HG02943 (cell line): ENCODE results near the gene KDM4C.

Source experiments
- ATAC-seq: cut with Tn5 transposase; IDR thresholded peaks from one replicate; pipeline ENCODE4 v1.9.1; 2021; ENCODE audit warnings: mild to moderate bottlenecking, low read depth, moderate library complexity; ENCODE audit not compliant: unreplicated experiment

KDM4C gene

DNA sequence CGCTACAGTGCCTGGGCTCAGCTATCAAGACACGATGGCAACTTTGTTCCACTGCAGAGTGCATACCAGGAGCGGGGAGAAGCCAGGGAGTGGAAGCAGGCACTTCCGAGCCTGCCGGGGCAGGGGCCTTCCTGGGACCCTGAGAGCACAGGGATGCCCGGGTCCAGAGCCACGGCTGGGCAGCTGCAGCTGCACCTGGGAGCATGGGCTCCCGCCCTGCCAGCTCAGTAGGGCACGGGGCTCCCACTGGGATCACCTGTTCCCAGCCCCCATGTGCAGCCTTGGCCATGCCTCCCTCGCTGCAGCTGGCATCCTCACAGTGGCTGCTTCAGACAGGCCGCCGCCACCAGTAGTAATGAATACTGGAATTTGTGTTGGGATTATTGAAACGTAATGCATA lies 391.5 kb downstream of the KDM4C start:
- no peak for ATAC-seq

DNA sequence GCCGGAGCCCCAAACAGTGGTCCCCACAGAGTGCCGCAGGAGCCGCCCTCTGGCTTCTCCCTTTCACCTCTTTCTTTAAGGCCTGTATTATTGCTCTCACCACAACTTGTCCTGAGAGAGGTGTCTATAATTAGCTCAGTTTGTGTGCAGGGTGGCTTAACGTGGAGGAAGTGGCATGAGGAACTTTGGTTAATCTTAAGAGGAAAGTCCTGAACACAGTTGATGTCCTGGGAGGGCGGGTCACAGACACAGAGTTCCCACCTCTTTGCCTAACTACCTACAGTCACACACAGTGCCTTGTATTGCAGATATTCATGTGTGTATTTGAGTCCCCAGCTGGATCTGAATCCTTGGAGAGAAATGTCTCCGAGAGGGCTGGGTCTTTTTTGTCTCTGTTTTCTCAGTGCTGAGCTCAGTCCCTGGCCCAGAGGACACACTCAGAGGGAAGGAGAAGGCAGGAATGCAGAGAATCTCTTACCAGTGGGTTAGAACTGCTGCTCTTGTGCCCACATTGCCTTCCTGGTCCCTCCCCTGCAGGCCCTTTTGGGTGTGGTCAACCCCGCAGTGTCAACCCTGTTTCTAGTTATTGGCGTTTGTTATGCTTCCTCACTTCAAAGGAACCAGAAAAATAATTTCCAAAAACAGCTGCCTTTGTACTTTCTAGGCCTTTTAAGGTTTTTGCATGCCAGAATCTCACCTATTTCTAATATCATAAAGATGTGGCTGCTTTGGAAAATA lies 392.5 kb downstream of the KDM4C start:
- no peak for ATAC-seq

DNA sequence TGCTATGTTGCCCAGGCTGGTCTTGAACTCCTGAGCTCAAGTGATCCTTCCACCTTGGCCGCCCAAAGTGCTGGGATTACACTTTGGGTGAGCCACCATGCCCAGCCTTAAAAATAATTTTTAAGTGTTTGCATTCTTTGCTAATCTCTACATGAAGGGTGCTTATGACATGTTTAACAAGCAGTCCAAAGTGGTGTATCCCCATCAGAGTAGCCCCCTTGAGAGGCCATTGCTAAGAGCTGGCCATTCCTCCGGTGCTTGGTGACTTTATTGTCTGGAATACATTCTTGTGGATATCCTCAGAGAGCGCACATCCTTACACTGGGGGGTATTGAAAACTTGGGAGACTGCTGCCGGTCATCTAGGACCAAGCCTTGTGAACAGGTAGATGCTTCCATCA lies 395.4 kb downstream of the KDM4C start:
- no peak for ATAC-seq

DNA sequence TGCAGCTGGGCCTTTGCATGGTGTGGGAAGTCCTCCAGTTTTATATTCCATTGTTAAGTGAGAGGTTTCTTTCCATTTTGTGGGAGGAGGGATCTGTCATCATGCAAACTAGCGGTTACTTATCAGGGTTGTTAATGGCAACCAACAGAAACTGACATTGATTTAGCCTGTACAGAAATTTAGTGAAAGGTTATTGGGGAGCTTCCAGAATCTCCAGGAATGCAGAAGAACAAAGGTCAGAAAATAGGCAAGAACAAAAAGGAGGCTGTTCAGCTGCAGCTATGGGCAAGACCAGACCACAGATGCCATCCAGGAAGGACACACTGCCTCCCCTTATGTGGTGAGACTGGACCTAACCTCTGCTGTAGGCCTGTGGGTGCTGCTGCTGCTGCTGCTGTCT lies 395.8 kb downstream of the KDM4C start:
- no peak for ATAC-seq

DNA sequence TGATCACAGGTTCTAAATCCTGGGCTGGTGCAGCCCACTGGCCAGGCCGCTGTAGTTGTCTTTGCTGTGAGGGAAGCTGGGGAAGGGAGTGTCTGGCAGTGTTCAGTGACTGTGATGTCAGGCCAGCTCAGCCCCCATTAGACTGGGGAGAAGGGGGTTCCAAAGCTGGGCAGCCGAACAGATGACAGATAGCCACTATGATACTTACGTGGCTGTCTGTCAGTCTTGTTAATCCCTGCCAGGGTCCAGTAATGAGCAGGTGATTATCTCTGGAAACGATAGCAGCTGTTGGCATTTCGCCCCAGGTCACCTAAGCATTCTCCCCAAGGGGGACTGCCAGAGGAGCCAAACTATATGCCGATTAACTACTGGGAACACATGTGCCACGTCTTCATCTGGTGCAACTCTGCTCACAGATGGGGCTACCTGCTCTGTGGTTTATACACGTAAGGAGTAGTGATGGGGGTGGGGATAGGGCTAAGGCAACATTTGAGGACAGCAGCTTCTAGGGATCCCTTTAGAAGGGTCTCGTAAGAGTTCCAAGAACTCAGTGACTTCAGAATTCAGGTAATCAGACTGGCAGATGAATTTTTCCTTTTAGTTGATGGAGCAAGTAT lies 396.3 kb downstream of the KDM4C start:
- no peak for ATAC-seq

DNA sequence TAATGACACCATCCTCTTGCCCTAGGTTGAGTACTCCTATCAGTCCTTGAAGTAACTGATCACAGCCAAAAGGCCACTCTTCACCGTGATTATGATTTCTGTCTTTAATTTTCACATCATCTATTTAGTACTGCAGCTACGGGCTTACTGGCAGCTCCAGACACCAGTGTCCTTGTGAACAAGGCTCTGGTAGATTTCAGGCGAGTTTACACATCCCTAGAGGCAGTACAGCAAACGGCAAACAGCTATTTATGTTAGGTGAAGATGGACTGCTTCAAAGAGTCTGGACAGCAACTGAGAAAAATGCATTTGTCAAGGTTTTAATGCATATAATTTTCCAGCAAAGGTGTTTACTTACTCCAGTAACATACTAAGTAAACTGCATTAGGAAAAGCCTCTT lies 396.9 kb downstream of the KDM4C start:
- no peak for ATAC-seq

DNA sequence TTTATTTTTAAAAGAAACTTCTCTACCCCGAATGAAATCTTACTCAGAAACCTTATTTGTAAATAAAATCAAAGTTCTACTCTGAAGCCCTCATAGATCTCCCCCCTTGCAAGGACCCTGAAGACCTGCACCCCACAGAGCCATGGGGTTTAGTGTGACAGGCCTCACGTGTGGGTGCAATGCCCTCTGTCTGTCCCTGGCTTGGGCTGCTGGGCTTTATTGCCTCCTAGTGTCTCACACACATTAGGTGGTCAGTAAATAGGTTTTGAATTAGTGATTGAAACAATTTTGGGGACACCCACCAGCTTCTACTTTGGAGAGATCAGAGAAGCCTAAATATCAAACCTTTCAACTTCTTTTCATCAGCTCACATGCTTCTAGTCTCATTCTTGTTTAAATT lies 403.7 kb downstream of the KDM4C start:
- no peak for ATAC-seq

DNA sequence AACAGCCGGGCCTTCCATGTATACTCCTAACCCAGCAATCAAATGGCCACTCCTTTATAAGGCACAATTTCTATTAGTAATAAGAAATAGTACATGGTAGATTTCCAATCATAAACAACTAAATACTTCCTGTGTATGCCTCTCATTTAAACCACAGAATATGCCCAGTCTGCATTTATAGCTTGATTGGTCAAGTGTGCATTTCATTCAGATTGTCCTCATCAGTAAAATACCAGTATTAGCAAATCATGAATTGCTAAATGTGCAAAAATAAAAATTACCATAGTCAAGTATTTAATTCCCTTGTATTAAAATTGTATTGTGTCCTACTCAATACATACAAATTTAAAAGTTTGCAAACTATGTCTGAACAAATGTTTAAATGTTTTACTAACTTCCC lies 406.2 kb downstream of the KDM4C start:
- no peak for ATAC-seq

DNA sequence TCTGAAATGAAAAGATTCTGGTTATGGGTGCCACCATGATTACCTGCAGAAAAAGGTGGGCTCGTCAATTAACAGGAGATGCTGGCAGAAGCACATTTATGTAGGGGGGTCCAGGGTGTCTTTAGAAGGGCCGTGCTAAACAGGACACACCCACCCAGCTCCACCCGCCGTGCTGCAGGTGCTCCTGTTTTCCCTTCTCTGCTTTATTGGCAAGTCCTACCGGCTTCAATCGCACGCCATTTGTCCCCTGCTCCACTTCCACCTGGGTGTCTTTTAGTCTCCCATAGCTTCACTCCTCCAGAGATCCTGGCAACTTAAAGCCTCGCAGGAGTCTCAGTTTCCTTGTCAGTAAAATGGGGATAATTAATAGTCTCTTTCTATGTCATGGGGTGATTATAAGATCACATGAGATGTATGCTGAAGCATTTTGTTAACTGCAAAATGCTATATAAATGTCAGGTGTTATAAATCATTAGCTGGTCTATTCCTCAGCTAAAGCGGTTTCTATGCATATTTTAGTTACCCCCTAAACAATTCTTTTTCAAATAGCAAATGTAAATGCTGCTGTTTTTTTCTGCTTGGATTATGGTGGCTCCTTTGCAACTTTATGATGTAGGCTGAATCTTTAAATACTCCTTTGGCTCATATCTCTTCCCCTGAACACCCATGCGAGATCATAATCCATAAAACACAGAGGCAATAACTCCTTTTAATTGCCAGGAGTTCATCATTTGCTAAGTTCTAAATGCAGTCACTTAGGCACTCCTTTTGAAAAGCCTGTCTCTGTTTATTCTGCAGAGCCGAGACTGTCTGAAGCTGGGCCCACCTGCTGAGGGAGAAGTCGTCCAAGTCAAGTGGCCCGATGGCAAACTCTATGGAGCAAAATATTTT lies 406.9 kb downstream of the KDM4C start:
- ATAC-seq, result no peak

DNA sequence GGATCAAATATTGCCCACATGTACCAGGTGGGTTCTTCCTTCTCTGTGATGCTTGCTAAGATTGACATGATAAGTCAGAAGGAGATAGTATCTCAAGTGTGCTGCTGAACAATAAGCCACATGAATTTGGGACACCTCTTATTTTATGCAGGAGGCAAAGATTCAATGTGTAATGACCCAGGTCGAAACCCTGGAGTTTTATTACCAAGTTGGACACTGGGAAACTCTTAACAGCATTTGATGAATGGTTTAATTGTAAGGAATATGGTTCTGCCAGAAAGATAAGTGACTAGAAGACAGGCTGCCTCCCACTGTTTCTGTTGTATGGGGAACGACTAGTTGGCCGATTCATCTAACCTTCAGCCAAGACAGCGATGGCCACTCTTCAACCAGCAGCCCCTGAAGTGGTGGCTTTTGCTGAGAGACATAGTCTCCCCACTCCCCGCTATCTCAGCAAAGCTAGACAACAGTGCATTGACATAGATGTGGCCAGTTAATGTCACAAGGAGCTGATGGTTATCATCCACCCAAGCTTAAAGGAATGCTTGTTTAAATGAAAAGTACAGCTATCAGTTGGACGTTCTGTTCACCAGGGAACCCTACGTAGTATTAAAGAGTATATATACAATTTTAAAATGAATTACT lies 407.7 kb downstream of the KDM4C start:
- no peak for ATAC-seq

DNA sequence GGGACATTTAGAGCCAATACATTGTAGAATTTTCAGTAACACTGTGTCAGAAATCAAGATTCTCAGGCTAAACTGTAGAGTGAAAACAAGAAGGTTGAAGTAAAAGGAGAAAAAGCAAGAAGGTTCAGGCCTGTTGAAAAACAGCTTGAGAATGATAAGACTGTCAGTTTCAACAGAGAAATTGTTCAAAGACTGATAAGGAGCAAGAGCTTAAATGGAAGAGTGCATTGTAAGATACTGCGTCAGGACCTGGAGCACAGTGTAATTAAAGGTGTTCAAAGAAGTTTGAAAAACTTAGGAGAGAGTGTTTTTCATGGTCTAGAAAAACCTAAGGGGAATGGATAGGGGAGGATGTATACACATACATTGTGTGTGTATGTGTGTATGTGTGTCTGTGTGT lies 408.3 kb downstream of the KDM4C start:
- no peak for ATAC-seq

DNA sequence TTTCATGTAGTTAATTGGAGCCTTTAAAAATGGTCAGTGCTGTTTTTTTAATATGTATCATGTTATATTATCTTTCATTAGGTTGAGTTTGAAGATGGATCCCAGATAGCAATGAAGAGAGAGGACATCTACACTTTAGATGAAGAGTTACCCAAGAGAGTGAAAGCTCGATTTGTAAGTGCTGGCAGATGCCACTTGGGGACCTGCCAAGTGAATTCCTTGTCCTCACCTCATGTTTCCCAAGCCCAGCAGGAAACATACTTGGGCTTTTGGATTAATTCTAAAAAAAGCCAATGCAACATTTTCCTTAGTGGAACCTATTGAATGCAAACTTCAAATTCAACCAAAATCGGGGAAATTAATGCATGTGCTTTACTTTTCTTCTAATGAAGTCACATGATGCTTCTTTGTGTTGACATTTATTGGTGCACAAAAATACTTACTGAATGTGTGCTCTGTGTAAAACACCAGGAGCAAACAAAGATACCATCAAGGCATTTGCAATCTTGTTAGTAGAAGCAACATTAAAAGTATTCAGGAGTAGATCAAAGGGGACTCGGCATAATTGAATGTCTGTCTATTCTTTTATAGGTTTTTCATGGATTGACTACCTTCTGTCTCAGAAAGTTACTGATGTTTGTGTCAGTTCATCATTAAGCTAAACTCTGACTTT lies 412.1 kb downstream of the KDM4C start:
- no peak for ATAC-seq

DNA sequence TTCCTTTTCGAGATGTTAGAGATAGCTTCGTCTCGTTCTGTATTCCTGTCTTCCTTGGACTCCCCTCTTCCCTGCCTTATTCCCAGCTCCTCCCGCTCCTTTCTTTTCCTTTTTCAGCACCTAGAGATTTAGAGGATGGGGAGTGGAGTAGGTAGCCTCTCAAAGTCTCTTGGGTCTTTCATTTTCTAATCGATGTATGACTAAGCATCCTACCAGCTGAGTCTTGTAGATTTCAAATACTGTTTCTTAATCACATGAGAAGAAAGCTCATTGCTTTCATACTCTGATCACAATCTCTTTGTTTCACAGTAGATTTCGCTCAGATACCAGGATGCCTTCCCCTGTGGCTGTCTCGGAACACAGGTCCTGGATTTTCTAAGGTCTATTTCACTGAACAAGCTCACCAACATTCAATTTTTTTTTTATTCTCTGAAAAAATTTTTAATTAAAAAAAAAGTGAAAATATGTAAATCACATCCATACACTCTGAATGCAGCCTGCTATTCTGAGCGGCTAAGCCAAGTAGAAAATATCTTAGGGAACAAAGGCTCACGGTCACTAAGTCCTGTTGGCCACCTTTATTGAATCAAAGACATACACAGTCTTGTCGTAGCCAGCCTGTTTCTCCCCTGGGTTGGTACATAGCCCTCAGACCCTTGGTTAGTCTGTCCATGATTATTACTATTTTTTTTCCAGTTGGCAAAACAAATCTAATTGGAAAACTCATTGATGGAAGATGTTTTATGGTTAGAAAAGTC lies 413.8 kb downstream of the KDM4C start:
- ATAC-seq, result no peak

DNA sequence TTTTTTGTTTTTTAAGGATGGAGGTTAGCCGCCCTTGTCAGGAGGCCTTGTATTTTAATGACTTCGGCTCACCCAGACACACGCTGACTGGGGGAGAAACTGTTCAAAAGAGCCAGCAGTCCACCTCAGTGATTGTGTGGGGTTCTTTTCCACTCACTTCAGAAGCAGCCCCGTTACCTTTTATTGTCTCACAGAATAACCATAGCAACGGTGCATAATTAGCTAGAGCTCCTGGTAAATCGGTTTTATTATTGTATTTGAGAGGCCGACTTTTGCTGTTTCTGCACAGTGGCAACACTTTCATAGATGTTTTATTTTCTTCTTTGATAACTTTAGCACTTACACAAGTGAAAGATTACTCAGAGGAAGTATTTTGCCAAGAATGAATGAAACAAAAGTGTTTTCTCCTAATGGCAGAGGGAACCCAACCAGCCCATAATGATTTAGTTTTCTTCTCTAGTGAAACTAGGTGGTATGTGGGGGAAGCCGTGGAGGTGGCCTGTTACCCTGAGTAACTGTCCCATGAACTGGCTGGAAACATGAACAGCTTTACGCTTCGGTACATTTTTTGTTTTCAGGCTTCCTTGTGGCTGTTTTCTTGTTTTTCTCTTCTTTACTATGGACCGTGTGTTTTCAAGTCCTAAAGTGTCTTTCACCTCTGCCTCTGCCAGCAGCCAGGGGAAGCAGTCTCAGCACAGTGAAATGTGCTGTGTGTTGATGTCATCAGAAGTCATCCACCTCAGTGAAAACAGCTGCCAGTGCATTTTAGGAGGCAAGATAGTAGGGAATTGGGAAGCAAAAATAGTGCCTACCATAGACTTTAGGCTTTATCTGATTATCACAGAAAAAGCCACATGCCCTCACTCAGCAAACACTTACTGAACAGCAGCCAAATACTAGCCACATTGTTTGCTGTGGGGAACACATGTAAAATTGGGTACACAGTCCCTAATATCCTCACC lies 414.7 kb downstream of the KDM4C start:
- no peak for ATAC-seq

DNA sequence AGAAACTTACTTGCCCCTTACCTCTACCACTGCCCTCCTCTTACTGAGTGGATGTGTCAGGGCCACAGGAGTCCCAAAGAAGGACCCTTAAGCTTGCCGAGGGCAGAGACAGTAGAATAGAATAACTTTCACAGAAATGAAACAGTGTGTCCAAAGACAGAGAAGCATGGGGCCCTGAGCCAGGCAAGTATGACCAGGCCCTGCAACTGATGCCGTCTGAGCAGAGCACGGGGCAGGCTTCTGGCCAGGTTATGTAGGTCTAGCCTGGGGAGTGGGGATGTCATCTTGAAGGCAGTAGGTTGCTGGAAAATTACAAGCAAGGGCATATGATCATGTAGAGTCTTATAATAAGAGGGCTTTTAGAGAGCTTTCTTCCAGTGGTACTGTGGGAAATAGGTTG lies 415.4 kb downstream of the KDM4C start:
- no peak for ATAC-seq

DNA sequence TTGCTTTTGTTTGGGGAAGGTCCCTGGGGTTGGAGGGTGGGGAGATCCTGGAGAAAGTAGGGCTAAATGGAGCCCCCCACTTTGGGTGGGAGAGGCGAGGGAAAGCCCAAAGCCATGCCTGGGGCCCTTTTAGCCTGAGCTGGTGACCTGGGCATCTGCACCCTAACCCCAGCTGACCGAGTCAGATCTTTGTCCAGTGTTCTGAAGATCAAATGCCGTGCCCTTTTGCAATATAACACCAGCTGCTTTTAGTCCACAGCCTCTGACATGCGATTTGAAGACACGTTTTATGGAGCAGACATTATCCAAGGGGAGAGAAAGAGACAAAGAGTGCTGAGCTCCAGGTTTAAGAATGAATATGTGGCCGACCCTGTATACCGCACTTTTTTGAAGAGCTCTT lies 416.5 kb downstream of the KDM4C start:
- ATAC-seq, result no peak

DNA sequence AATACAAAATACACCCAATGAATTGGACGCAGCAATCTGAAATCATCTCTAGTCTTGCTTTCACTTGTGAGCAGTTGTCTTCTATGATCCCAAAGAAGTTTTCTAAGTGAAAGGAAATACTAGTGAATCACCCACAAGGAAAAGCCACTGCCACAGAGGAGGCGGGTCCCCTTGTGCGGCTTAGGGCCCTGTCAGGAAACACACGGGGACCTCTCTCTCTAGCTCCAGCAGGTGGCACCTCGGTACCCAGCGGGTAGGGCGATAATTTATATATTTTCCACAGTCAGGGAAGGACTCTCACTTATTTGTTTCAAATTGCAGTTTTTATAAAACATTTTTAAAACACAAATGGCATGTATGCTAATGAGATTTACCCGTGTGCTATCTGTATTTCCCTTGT lies 417.1 kb downstream of the KDM4C start:
- no peak for ATAC-seq

DNA sequence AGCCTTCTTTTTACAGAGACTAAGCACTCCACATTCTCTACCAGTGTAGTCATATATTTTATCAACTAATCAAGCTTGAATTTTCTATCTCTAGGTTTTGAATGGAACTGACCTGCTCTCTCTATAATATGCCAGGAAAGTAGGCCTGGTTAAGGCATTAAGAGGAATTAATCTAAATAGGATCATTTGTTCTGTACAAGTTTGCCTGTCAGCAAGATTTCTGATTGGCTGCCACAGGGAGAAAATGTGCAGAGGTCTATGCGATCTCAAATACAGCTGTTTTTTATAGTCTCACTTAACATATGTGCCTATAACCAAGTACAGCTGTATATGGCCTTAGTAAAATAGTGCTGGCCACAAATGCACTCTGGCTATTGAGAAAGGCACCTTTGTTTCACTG lies 418.8 kb downstream of the KDM4C start:
- no peak for ATAC-seq

DNA sequence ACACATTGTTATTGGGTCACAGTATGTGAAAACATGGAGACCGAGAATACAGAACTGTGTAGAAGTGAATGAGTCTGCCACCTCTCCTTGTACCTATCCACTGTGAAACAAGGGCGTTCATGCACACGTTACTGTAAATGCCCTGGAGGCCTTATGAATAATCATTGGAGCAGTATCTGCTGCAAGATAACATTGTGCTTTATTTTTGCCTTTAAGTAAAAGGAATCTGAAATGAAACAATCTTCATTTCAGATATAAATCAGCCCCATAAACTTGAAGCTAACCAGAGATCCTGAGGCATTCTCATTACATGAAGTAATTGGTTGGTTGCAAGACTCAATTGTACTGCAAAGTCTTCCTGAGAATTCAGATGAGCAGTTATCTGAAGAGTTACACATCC lies 419.6 kb downstream of the KDM4C start:
- ATAC-seq, result no peak
